Vagina (tissue), 2 donors: Measurements from ENCODE around the gene FRY.

Source experiments
- CTCF ChIP-seq, 3 experiments: fragments of 450-650 bp in 2 of 3; fragments of 200-600 bp in 1 of 3; sonication (generic) in 1 of 3; IDR thresholded peaks; one replicate each; pipeline ENCODE4 v1.5.1; 2017 to 2019; ENCODE audit warnings: antibody characterized with exemption in 3 of 3, mild to moderate bottlenecking in 2 of 3, moderate library complexity in 2 of 3
- POLR2A ChIP-seq, 2 donors: fragments of 450-650 bp; IDR thresholded peaks; one replicate each; pipeline ENCODE4 v1.6.1; 2017; ENCODE audit warnings: antibody characterized with exemption in 2 of 2, mild to moderate bottlenecking in 2 of 2, moderate library complexity in 2 of 2
- POLR2AphosphoS5 ChIP-seq, 2 donors: sonication (generic); formaldehyde crosslinking; IDR thresholded peaks; one replicate each; pipeline ENCODE4 v1.9.0; 2017; ENCODE audit warnings: antibody characterized with exemption in 2 of 2, mild to moderate bottlenecking in 2 of 2, low read depth in 1 of 2; ENCODE audit not compliant: insufficient read depth in 1 of 2

- TF ChIP-seq CTCF (IDR thresholded peaks at IDR 0.05) (no peak), POLR2AphosphoS5 (IDR thresholded peaks at IDR 0.05; ENCODE audit: insufficient read depth in 1 of 2, low read depth in 1 of 2) (no peak), POLR2A (IDR thresholded peaks at IDR 0.05) (no peak)
Observed at GRCh38 chr13:32299893-32300292, 268.3 kb downstream of the FRY start.
